Measurements from ENCODE around the gene GPHA2. TPM values are rescaled to one million over a fixed set of nuclear protein-coding genes. Genes with fewer than 3 reads are reported as not detected.

The GPHA2 gene
- total RNA-seq, 8 experiments from 2014 or later: 0.16 to 0.93 (median 0.76) TPM; not detected in 5

- Histone ChIP-seq H3K27ac (no peak overlapping the region), H3K4me1 (replicated peaks in 1 of 2) (no peaks in the 10 kb centered on the region), H3K4me3 (no peak overlapping the region)
- 10 to 83% (median 70%) methylated on average over 1 to 4 of the region's 4 CpGs; no CpG with 5 or more reads in 3 of the 10 experiments for WGBS, 10 experiments
- ATAC-seq (replicated peaks in 6 of 8): no peak
- in situ Hi-C loops (cut with MboI; ENCODE audit: low pct_unique_long_range_greater_than_20kb in 2 of 9, low sequenced_read_pairs in 9 of 9, unreplicated experiment in 9 of 9): no loop called here
Observed at GRCh38 chr11:64951529-64951928, 15.8 kb upstream of the GPHA2 start.

- WGBS, 10 experiments: 39 to 94% (median 67%) methylated on average over 1 to 5 of the region's 5 CpGs; no CpG with 5 or more reads in 2 of the 10 experiments
- no peak overlapping the region for H3K4me3 ChIP-seq
- no peaks in the 10 kb centered on the region for H3K4me1 ChIP-seq (replicated peaks in 1 of 2)
- H3K27ac ChIP-seq: no peak overlapping the region
- peak in 3 of 8 experiments; percentile 50 to 89 (median 72) for ATAC-seq (replicated peaks in 6 of 8)
- in situ Hi-C loops (cut with MboI; ENCODE audit: low pct_unique_long_range_greater_than_20kb in 2 of 9, low sequenced_read_pairs in 9 of 9, unreplicated experiment in 9 of 9): no loop called here
Observed at GRCh38 chr11:64947208-64947814, 11.6 kb upstream of the GPHA2 start.

DNA sequence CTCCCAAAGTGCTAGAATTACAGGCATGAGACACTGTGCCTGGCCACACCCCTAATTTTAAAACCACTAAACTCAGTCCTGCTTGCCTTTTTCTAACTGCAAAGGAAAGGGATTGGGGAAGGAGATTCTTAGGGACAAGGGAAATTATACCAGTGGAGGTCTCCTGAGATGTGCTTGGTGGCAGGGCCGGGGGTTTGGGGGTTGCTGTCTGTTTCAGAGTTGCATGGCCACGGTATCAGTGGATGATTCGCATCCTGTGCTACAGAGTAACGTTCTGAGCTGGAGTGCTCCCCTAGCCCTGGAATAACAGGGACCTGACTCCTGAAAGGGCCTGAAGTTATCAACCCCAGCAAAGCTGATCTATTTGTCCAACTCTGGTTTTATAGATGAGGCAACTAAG, 846 bp upstream of the GPHA2 start:
- H3K4me1 ChIP-seq (replicated peaks in 1 of 2): no peaks in the 10 kb centered on the region
- no peak overlapping the region for H3K4me3 ChIP-seq
- WGBS, 10 experiments: 10 to 83% (median 81%) methylated on average over 1 to 4 of the region's 4 CpGs; no CpG with 5 or more reads in 6 of the 10 experiments
- peak in 1 of 8 experiments; percentile 15 for ATAC-seq (replicated peaks in 6 of 8)
- H3K27ac ChIP-seq: no peak overlapping the region
- in situ Hi-C loops (cut with MboI; ENCODE audit: low pct_unique_long_range_greater_than_20kb in 2 of 9, low sequenced_read_pairs in 9 of 9, unreplicated experiment in 9 of 9): no loop called here

DNA sequence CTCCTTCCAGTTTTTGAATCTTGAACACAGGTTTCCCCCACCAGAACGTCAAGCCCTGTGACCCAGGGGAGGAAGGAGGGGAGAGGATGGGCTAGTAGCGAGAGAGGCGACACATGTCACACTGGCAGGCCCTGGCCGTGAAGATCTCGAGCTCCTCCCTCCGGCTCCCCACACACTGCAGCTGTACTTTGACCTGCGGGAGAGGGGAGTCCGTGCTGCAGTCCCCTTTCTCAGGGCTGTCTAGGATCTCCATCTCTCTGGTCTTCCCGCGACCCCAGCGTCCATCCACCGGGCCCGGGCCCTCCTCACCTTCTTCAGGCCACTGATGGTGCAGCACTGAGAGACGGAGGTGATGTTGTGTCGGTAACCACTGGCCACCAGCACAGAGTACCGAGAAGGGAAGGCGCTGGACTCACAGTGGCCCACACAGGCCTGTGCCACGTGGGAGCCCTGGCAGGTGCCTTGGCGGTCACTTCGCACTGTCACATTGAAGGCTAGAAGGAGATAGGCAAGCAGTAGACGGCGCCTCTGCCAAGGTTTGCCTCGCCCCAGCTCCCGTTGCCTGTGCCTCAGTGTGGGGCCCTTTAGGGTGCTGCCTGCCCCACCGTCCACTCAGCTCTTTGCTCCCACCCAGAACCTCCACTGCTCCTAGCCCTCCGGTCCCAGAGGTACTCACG, 873 bp downstream of the GPHA2 start:
- ATAC-seq (replicated peaks in 6 of 8): peak in 5 of 8 experiments; percentile 14 to 64 (median 40)
- in situ Hi-C loops (cut with MboI; ENCODE audit: low pct_unique_long_range_greater_than_20kb in 2 of 9, low sequenced_read_pairs in 9 of 9, unreplicated experiment in 9 of 9): no loop called here
- no peak overlapping the region for H3K27ac ChIP-seq
- no peak overlapping the region for H3K4me3 ChIP-seq
- no peaks in the 10 kb centered on the region for H3K4me1 ChIP-seq (replicated peaks in 1 of 2)
- 50 to 95% (median 69%) methylated on average over 2 to 9 of the region's 27 CpGs; no CpG with 5 or more reads in 3 of the 10 experiments for WGBS, 10 experiments

DNA sequence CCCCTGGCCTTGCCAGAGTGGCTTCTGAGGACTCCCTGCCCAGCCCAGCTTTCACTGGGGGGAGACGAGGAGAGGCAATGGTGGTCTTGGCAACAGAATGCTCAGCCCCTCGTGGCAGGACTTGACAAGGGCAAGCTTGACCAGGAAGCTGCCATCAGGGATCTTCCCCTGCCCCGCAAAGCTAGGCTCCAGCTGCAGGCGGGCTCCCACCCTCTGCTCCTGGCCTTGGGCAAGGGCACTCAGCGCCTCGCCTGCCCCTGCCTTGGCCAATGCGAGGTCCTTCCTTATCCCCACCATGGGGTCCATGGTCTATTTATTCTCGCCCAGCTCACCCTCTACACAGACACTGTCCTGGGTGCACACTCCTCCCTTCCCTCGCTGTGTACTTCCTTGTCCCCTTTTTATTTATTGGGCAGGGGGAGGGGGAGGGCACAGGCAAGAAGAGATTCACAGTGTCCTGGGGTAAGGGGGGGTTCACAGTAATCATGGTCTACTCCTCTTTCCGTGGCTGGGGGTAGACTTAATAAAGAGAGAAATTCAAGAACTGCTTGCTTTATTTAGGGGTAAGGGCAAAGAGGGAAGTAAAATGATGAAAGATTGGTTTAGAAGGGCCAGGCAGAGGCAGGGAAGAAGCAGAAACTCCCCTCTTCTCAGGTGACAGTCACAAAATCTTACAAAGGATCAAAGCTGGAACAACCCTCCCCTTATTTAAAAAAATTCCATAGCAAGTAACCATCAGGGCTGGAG, 1.6 kb downstream of the GPHA2 start:
- ATAC-seq (replicated peaks in 6 of 8): peak in 4 of 8 experiments; percentile 15 to 19 (median 16)
- WGBS, 10 experiments: 60 to 80% (median 66%) methylated on average over 1 to 4 of the region's 10 CpGs; no CpG with 5 or more reads in 6 of the 10 experiments
- Histone ChIP-seq H3K4me1 (replicated peaks in 1 of 2) (no peaks in the 10 kb centered on the region), H3K4me3 (no peak overlapping the region), H3K27ac (no peak overlapping the region)
- in situ Hi-C loops (cut with MboI; ENCODE audit: low pct_unique_long_range_greater_than_20kb in 2 of 9, low sequenced_read_pairs in 9 of 9, unreplicated experiment in 9 of 9): no loop called here

GRCh38 chr11:64933213-64933934, 2.3 kb downstream of the GPHA2 start:
- in situ Hi-C loops (cut with MboI; ENCODE audit: low pct_unique_long_range_greater_than_20kb in 2 of 9, low sequenced_read_pairs in 9 of 9, unreplicated experiment in 9 of 9): no loop called here
- WGBS, 10 experiments: 33 to 100% (median 84%) methylated on average over 1 to 9 of the region's 12 CpGs; no CpG with 5 or more reads in 2 of the 10 experiments
- Histone ChIP-seq H3K4me1 (replicated peaks in 1 of 2) (no peaks in the 10 kb centered on the region), H3K27ac (no peak overlapping the region), H3K4me3 (no peak overlapping the region)
- ATAC-seq (replicated peaks in 6 of 8): peak in 4 of 8 experiments; percentile 20 to 25 (median 24)

GRCh38 chr11:64932324-64932723, 3.4 kb downstream of the GPHA2 start:
- WGBS, 10 experiments: 64 to 100% (median 80%) methylated on average over 1 to 4 of the region's 5 CpGs; no CpG with 5 or more reads in 2 of the 10 experiments

DNA sequence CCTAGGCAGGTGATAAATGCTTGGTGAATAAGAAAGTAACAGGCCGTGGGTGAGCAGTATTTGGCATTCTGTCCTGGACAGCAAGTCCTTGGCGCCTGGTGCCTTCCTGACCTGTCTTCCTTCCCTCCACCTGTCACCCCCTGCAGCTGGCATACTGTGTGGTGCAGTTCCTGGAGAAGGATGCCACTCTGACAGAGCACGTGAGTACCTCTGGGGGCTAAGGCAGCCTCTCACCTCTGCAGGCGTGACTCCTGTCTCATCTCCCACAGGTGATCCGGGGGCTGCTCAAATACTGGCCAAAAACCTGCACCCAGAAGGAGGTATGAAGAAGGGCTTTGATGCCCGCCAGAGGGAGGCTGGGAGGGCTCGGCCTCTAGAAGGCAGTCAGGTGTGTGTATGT, 4.4 kb downstream of the GPHA2 start:
- WGBS, 10 experiments: 78 to 100% (median 83%) methylated on average over 1 to 5 of the region's 7 CpGs; no CpG with 5 or more reads in 5 of the 10 experiments
- Histone ChIP-seq H3K4me1 (replicated peaks in 1 of 2) (no peaks in the 10 kb centered on the region), H3K27ac (no peak overlapping the region), H3K4me3 (no peak overlapping the region)
- in situ Hi-C loops (cut with MboI; ENCODE audit: low pct_unique_long_range_greater_than_20kb in 2 of 9, low sequenced_read_pairs in 9 of 9, unreplicated experiment in 9 of 9): no loop called here
- no peak for ATAC-seq (replicated peaks in 6 of 8)

More at GRCh38 chr11:64932324-64932723, 3.4 kb downstream of the GPHA2 start:
- in situ Hi-C loops (cut with MboI; ENCODE audit: low pct_unique_long_range_greater_than_20kb in 2 of 9, low sequenced_read_pairs in 9 of 9, unreplicated experiment in 9 of 9): no loop called here
- ATAC-seq (replicated peaks in 6 of 8): no peak
- no peak overlapping the region for H3K27ac ChIP-seq
- H3K4me1 ChIP-seq (replicated peaks in 1 of 2): no peaks in the 10 kb centered on the region
- H3K4me3 ChIP-seq: no peak overlapping the region

- WGBS, 10 experiments: 94 to 100% (median 100%) methylated on average over 1 to 4 of the region's 6 CpGs; no CpG with 5 or more reads in 4 of the 10 experiments
Observed at GRCh38 chr11:64930340-64930739, 5.4 kb downstream of the GPHA2 start.

GRCh38 chr11:64929625-64930024, 6.1 kb downstream of the GPHA2 start:
- Histone ChIP-seq H3K4me1 (replicated peaks in 1 of 2) (peaks cover 8 to 10% of the 10 kb centered on the region in 2 donors), H3K4me3 (no peak overlapping the region), H3K27ac (no peak overlapping the region)
- in situ Hi-C loops (cut with MboI; ENCODE audit: low pct_unique_long_range_greater_than_20kb in 2 of 9, low sequenced_read_pairs in 9 of 9, unreplicated experiment in 9 of 9): no loop called here
- no peak for ATAC-seq (replicated peaks in 6 of 8)
- 76 to 100% (median 98%) methylated on average over 1 to 5 of the region's 7 CpGs; no CpG with 5 or more reads in 4 of the 10 experiments for whole genome bisulfite sequencing, 10 experiments

More at GRCh38 chr11:64930340-64930739, 5.4 kb downstream of the GPHA2 start:
- H3K4me3 ChIP-seq: no peak overlapping the region
- ATAC-seq (replicated peaks in 6 of 8): no peak
- in situ Hi-C loops (cut with MboI; ENCODE audit: low pct_unique_long_range_greater_than_20kb in 2 of 9, low sequenced_read_pairs in 9 of 9, unreplicated experiment in 9 of 9): no loop called here
- peaks cover 5 to 9% of the 10 kb centered on the region in 2 donors for H3K4me1 ChIP-seq (replicated peaks in 1 of 2)
- H3K27ac ChIP-seq: no peak overlapping the region

DNA sequence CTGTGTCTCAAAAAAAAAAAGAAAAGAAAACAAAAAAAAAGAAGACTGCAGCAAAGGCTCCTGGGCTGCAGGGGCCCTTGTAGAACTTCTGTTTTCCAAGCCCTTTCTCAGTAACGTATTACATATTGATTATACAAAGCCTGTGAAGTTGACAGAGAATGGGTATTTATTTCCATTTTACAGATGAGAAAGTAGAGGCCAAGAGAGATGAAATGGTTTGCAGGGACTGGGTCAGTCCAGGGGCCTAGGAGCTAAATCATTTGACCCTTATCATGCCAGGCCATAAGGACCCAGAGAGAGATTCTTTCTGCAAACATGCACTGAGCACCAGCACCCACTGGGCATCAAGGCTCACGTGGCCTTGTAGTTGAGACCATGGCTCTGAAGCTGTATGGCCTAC, 6.7 kb downstream of the GPHA2 start:
- Histone ChIP-seq H3K4me1 (replicated peaks in 1 of 2) (peaks cover 8 to 10% of the 10 kb centered on the region in 2 donors), H3K27ac (no peak overlapping the region), H3K4me3 (no peak overlapping the region)
- 67 to 100% (median 87%) methylated on average over 1 to 2 of the region's 2 CpGs; no CpG with 5 or more reads in 3 of the 10 experiments for WGBS, 10 experiments
- in situ Hi-C loops (cut with MboI; ENCODE audit: low pct_unique_long_range_greater_than_20kb in 2 of 9, low sequenced_read_pairs in 9 of 9, unreplicated experiment in 9 of 9): no loop called here
- ATAC-seq (replicated peaks in 6 of 8): no peak

DNA sequence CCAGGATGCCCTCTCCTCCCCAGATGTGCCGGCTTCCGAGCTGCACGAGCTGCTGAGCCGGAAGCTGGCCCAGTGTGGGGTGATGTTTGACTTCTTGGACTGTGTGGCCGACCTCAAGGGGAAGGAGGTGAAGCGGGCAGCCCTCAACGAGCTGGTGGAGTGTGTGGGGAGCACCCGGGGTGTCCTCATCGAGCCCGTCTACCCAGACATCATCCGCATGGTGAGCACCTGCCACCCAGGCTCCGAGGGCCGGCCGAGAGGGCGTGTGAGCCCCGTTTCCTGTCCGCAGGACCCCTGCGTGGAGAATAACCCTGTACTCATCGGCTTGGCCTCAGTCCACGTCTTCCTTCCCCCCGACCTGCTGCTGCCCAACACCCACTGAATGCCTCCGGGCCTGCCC, 9.0 kb downstream of the GPHA2 start:
- WGBS, 10 experiments: 73 to 100% methylated on average over 1 to 6 of the region's 22 CpGs; no CpG with 5 or more reads in 8 of the 10 experiments
- Histone ChIP-seq H3K27ac (no peak overlapping the region), H3K4me1 (replicated peaks in 1 of 2) (peaks cover 11 to 14% of the 10 kb centered on the region in 2 donors), H3K4me3 (no peak overlapping the region)
- no peak for ATAC-seq (replicated peaks in 6 of 8)
- in situ Hi-C loops (cut with MboI; ENCODE audit: low pct_unique_long_range_greater_than_20kb in 2 of 9, low sequenced_read_pairs in 9 of 9, unreplicated experiment in 9 of 9): no loop called here

Measured in motor neuron (in vitro differentiated cells).